Kidney (tissue), 14 donors: Measurements from ENCODE around the gene PRCC. TPM values are rescaled to one million over a fixed set of nuclear protein-coding genes. Genes with fewer than 3 reads are reported as not detected.

ENCODE experiments used
- DNase-seq, 5 donors: peaks; one replicate each; pipeline ENCODE4 v3.0.0-alpha.2; 2013 to 2020
- FAIRE-seq: peaks from 2 replicates; lab custom pipeline; 2012; peaks lifted over from hg19 to GRCh38; lab: Jason Lieb, UNC
- H3K27ac ChIP-seq, 2 donors: one replicate each; pipeline ENCODE4 v1.7.0; 2013; ENCODE audit warnings: low read depth in 2 of 2, low read length in 2 of 2, inconsistent platforms in 1 of 2
- H3K27me3 ChIP-seq: one replicate; pipeline ENCODE4 v1.7.1; 2013; ENCODE audit warnings: low read length, inconsistent platforms; ENCODE audit not compliant: control insufficient read depth, insufficient read depth
- H3K36me3 ChIP-seq, 3 donors: one replicate each; pipeline versions ENCODE4 v1.7.0 to v1.7.1; 2013; ENCODE audit warnings: low read length in 3 of 3, control low read depth in 1 of 3, inconsistent platforms in 1 of 3; ENCODE audit not compliant: insufficient read depth in 3 of 3, control insufficient read depth in 2 of 3
- H3K4me1 ChIP-seq, 3 donors: one replicate each; pipeline versions ENCODE4 v1.7.0 to v1.7.1; 2013; ENCODE audit warnings: low read length in 3 of 3, inconsistent platforms in 1 of 3, low read depth in 1 of 3; ENCODE audit not compliant: control insufficient read depth in 2 of 3, insufficient read depth in 2 of 3
- H3K4me3 ChIP-seq, 3 donors: one replicate each; pipeline versions ENCODE4 v1.7.0 to v1.8.1; 2013; ENCODE audit warnings: low read length in 3 of 3, control low read depth in 1 of 3, inconsistent platforms in 1 of 3
- H3K9ac ChIP-seq, 3 donors: one replicate each; pipeline versions ENCODE4 v1.7.0 to v1.7.1; 2013; ENCODE audit warnings: low read length in 3 of 3, control low read depth in 1 of 3, inconsistent platforms in 1 of 3
- H3K9me3 ChIP-seq, 3 donors: one replicate each; pipeline versions ENCODE4 v1.7.0 to v1.7.1; 2013; ENCODE audit warnings: low read length in 3 of 3, control low read depth in 1 of 3, inconsistent platforms in 1 of 3; ENCODE audit not compliant: control insufficient read depth in 2 of 3, insufficient read depth in 1 of 3
- intact Hi-C: fragments of 100-400 bp; cut with DNase I; formaldehyde crosslinking; loops from one replicate; pipeline ENCODE4 v1.11.1; 2022
- polyA plus RNA-seq: library from polyadenylated mRNA; stranded (reverse); fragments of 350-450 nt; fragmentation: Illumina TruSeq; extraction: RNeasy Lipid Tissue Mini Kit (QIAGEN cat#74804); gene quantifications from one replicate; pipeline ENCODE4 v1.2.3, GENCODE V29; 2014; ENCODE audit warnings: low read depth, low replicate concordance; ENCODE audit not compliant: insufficient read depth
- total RNA-seq: library from RNA; stranded (reverse); fragmentation: NEBNext Ultra II Directional; extraction: Animal tissue kit (Norgen Biotek cat#: 25700); gene quantifications from one replicate; pipeline ENCODE4 v1.2.1, GENCODE V29; 2021
- TF ChIP-seq, protein P1 (sequence below): IDR thresholded peaks from 3 replicates; pipeline ENCODE4 v1.5.1; 2012; ENCODE audit warnings: mild to moderate bottlenecking, moderate library complexity, borderline replicate concordance; ENCODE audit not compliant: insufficient read depth; ENCODE audit errors: extremely low read depth
- donor health status: control.
- donor health status: control.
- donor health status: control.
- donor health status: control.
- donor health status: control.
- donor health status: DM: yes; HTN: yes; CAD: no.
- donor health status: Normal renal cell carcinoma (clear cell type).

PRCC gene
- total and polyA plus RNA-seq, 2 donors from 2014 or later, result 50.5 to 52.8 TPM

DNA sequence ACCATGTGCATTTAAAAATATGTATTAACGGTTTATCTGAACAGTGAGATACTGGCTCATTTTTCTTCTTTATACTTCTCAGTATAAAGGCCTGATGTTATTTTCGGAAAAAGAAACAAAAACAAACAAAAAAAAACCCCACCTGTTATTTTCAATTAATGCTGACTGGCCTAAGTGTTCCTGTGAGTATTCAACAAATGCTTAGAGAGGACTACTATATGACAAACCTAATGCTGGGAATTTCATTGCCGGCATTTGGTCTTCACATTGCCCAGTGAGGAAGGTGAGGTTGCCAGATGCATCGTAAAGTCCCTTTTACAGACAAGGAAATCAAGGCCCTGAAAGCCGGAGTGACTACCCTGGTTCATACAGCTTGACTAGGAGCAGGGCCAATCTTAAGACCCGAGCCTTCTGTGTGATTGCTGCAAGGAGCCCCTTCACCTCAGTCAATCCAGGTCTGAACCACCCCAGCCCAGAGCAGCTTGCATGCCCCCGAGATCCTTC, 27.0 kb upstream of the PRCC start:
- FAIRE-seq (no peak), DNase-seq (no peak)
- H3K4me1 ChIP-seq, result peaks cover 0 to 11% (median 6%) of the 10 kb centered on the region in 3 donors
- H3K9ac ChIP-seq, result peak overlapping the region; percentile 63 to 94 (median 72)
- no peaks in the 10 kb centered on the region for H3K27me3 ChIP-seq
- H3K27ac ChIP-seq, result peak overlapping the region in 1 of 2 donors; percentile 25
- H3K9me3 ChIP-seq, result no peaks in the 10 kb centered on the region
- TF ChIP-seq, protein P1, sequence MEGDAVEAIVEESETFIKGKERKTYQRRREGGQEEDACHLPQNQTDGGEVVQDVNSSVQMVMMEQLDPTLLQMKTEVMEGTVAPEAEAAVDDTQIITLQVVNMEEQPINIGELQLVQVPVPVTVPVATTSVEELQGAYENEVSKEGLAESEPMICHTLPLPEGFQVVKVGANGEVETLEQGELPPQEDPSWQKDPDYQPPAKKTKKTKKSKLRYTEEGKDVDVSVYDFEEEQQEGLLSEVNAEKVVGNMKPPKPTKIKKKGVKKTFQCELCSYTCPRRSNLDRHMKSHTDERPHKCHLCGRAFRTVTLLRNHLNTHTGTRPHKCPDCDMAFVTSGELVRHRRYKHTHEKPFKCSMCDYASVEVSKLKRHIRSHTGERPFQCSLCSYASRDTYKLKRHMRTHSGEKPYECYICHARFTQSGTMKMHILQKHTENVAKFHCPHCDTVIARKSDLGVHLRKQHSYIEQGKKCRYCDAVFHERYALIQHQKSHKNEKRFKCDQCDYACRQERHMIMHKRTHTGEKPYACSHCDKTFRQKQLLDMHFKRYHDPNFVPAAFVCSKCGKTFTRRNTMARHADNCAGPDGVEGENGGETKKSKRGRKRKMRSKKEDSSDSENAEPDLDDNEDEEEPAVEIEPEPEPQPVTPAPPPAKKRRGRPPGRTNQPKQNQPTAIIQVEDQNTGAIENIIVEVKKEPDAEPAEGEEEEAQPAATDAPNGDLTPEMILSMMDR, result no peak
- peaks cover 0 to 21% (median 9%) of the 10 kb centered on the region in 3 donors for H3K36me3 ChIP-seq
- intact Hi-C loops, result no loop called here
- H3K4me3 ChIP-seq, result peak overlapping the region; percentile 84 to 96 (median 94)

DNA sequence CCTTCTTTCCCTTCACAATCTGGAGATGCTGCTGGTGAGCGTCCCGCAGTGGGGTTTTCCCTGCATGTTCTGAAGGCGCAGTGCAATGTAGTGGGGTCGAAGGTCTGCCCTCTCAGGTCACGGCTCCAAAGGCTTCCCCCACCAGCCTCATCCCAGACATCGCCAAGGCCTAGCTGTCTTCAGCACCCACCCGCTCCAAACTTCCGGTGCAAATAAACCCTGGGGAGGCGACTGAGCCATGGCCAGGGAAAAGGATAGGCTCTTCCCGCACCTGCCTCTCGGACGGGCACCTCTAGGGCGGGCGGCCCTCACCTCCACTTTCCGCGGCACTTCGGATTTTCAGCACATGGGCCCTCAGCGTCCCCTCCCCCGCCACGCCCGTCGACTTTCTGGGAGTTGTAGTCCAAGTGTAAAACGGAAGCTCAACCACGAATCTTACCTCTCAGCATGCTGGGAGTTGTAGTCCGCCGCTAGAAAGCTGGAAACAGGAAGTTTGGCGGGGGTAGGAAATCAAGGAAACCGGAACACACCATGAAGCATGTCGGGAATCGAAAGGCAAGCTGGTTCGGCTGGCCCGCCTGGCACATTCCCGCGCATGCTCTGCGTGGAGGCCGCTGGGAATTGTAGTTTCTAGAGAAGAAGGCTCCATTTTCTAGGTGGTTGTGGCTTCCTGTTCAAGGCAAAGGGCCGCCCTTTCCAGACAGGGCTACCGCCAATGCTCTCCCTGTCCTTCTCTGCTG, 26.4 kb upstream of the PRCC start, which contains the start of gene MRPL24:
Gene MRPL24, minus strand, starts transcription at position 348 of the 740 bp plus-strand sequence. CDS start 2,384 bp downstream, outside the sequence.
- Histone ChIP-seq H3K36me3 (peaks cover 0 to 21% (median 9%) of the 10 kb centered on the region in 3 donors), H3K4me3 (peak within 1 kb of the TSS; percentile 84 to 96 (median 94)), H3K27ac (peak within 1 kb of the TSS; percentile 76 to 90), H3K4me1 (peaks cover 0 to 14% (median 12%) of the 10 kb centered on the region in 3 donors), H3K9me3 (no peaks in the 10 kb centered on the region), H3K27me3 (no peaks in the 10 kb centered on the region), H3K9ac (peak within 1 kb of the TSS; percentile 63 to 94 (median 72))
- FAIRE-seq (peak; percentile 97), DNase-seq (peak; percentile 98 to 100 (median 99))
- TF ChIP-seq, protein P1, result no peak
- intact Hi-C loops, result no loop called here

DNA sequence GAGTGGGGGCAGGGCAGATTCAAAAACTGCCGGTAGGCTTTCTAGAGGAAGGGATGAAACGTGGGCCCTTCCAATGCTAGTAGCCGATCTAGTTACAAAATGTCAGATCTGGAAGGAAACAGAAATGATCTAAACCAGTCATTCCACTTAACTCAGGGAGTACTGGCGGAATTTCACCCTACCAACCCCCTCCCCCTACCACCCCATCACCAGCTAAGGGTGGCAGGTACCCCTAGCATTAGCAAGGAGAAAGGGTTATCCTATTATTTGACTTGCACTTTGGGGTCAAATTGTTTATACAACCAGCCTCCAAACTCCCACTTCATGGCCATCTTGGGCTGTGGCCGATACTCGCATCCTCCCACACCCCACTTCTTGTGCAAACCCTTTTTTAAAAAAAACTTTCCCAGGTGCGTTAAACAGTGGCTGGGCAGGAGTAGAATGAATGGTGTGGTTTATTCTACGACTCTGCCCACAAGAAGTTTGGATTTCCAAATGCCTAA, 25.8 kb upstream of the PRCC start:
- TF ChIP-seq, protein P1, result no peak
- H3K9ac ChIP-seq, result peak overlapping the region in 2 of 3 donors; percentile 19 to 66
- no peaks in the 10 kb centered on the region for H3K27me3 ChIP-seq
- peaks cover 0 to 20% (median 17%) of the 10 kb centered on the region in 3 donors for H3K4me1 ChIP-seq
- FAIRE-seq, result no peak
- intact Hi-C loops, result no loop called here
- no peak for DNase-seq
- peak overlapping the region; percentile 76 to 90 for H3K27ac ChIP-seq
- no peaks in the 10 kb centered on the region for H3K9me3 ChIP-seq
- peak overlapping the region; percentile 0 to 96 (median 26) for H3K4me3 ChIP-seq
- H3K36me3 ChIP-seq, result peaks cover 0 to 21% (median 9%) of the 10 kb centered on the region in 3 donors
